ENCODE results near the gene MYO7B.
"Not testable (repeated sequence)": the region's sequence is repeated elsewhere in the genome, so short reads cannot be mapped to it uniquely, and the experiment has no call there.

Gene MYO7B

GRCh38 chr2:127537644-127538043 lies 2.2 kb downstream of the MYO7B start:
- DNase-seq, result no peak
- in situ Hi-C loops (cut with HindIII; ENCODE audit: low pct_ligation_motif_present, low sequenced_read_pairs), result no loop called here
- no peak for TF ChIP-seq CTCF (IDR thresholded peaks at IDR 0.05; ENCODE audit: low read depth, low read length, missing control alignments)
- H3K27me3 ChIP-seq (replicated peaks), result peaks cover 3% of the 10 kb centered on the region
- H3K27ac ChIP-seq, result no peak overlapping the region
- H3K36me3 ChIP-seq (replicated peaks), result no peaks in the 10 kb centered on the region
- no peak overlapping the region for H3K4me3 ChIP-seq (ENCODE audit: low read depth, low read length)

- Histone ChIP-seq H3K4me3 (ENCODE audit: low read depth, low read length) (no peak overlapping the region), H3K36me3 (replicated peaks) (no peaks in the 10 kb centered on the region), H3K27me3 (replicated peaks) (peaks cover 5% of the 10 kb centered on the region), H3K27ac (no peak overlapping the region)
- no peak for DNase-seq
- no peak for TF ChIP-seq CTCF (IDR thresholded peaks at IDR 0.05; ENCODE audit: low read depth, low read length, missing control alignments)
- in situ Hi-C loops (cut with HindIII; ENCODE audit: low pct_ligation_motif_present, low sequenced_read_pairs), result no loop called here
Observed at GRCh38 chr2:127541809-127542208, 6.3 kb downstream of the MYO7B start.

- no peak overlapping the region for H3K4me3 ChIP-seq (ENCODE audit: low read depth, low read length)
- H3K36me3 ChIP-seq (replicated peaks), result no peaks in the 10 kb centered on the region
- no peak for DNase-seq
- in situ Hi-C loops (cut with HindIII; ENCODE audit: low pct_ligation_motif_present, low sequenced_read_pairs), result no loop called here
- no peak overlapping the region for H3K27ac ChIP-seq
- TF ChIP-seq CTCF (IDR thresholded peaks at IDR 0.05; ENCODE audit: low read depth, low read length, missing control alignments), result no peak
- H3K27me3 ChIP-seq (replicated peaks), result peaks cover 5% of the 10 kb centered on the region
Observed at GRCh38 chr2:127542231-127542630, 6.7 kb downstream of the MYO7B start.

- in situ Hi-C loops (cut with HindIII; ENCODE audit: low pct_ligation_motif_present, low sequenced_read_pairs); H3K27ac ChIP-seq: not testable (repeated sequence)
Observed at GRCh38 chr2:127543013-127543501, 7.6 kb downstream of the MYO7B start.

GRCh38 chr2:127545189-127545588 lies 9.7 kb downstream of the MYO7B start:
- no peak for TF ChIP-seq CTCF (IDR thresholded peaks at IDR 0.05; ENCODE audit: low read depth, low read length, missing control alignments)
- Histone ChIP-seq H3K4me3 (ENCODE audit: low read depth, low read length) (no peak overlapping the region), H3K36me3 (replicated peaks) (no peaks in the 10 kb centered on the region), H3K27ac (no peak overlapping the region), H3K27me3 (replicated peaks) (peaks cover 5% of the 10 kb centered on the region)
- in situ Hi-C loops (cut with HindIII; ENCODE audit: low pct_ligation_motif_present, low sequenced_read_pairs), result no loop called here
- DNase-seq, result no peak

More at GRCh38 chr2:127543013-127543501, 7.6 kb downstream of the MYO7B start:
- not testable (repeated sequence) for H3K27me3 ChIP-seq (replicated peaks); DNase-seq; H3K4me3 ChIP-seq (ENCODE audit: low read depth, low read length); H3K36me3 ChIP-seq (replicated peaks)

GRCh38 chr2:127545796-127546195 lies 10.3 kb downstream of the MYO7B start:
- H3K4me3 ChIP-seq (ENCODE audit: low read depth, low read length), result no peak overlapping the region
- peaks cover 5% of the 10 kb centered on the region for H3K27me3 ChIP-seq (replicated peaks)
- H3K27ac ChIP-seq, result no peak overlapping the region
- in situ Hi-C loops (cut with HindIII; ENCODE audit: low pct_ligation_motif_present, low sequenced_read_pairs), result no loop called here
- no peak for DNase-seq
- no peak for TF ChIP-seq CTCF (IDR thresholded peaks at IDR 0.05; ENCODE audit: low read depth, low read length, missing control alignments)
- no peaks in the 10 kb centered on the region for H3K36me3 ChIP-seq (replicated peaks)

All from brain microvascular endothelial cell (primary cell).